Measurements from ENCODE around the gene GAK. TPM values are rescaled to one million over a fixed set of nuclear protein-coding genes. Genes with fewer than 3 reads are reported as not detected.

GAK gene
- polyA plus RNA-seq, 1 donor (not counting 4 experiments of a cell fraction or from before 2014, with no cell fraction given): 18.4 TPM

GRCh38 chr4:892780-893179 is 39.3 kb downstream of the GAK start:
- Histone ChIP-seq H3K36me3 (ENCODE audit: control insufficient read depth in 2 of 2, extremely low read depth in 1 of 2, insufficient read depth in 2 of 2, low read length in 2 of 2) (peaks cover 19 to 53% of the 10 kb centered on the region in 2 experiments), H3K9ac (ENCODE audit: control insufficient read depth, extremely low read depth, insufficient read depth, low read length) (no peak overlapping the region), H3K4me1 (ENCODE audit: control insufficient read depth, extremely low read depth, insufficient read depth, low read length) (no peaks in the 10 kb centered on the region), H3K9me3 (ENCODE audit: control insufficient read depth, low read depth, low read length) (no peaks in the 10 kb centered on the region), H2AFZ (ENCODE audit: control insufficient read depth, low read length) (no peak overlapping the region), H3K4me3 (ENCODE audit: control insufficient read depth in 2 of 3, extremely low read depth in 1 of 3, insufficient read depth in 2 of 3, low read depth in 1 of 3, low read length in 3 of 3) (no peak overlapping the region), H3K27me3 (ENCODE audit: control insufficient read depth, extremely low read depth, insufficient read depth, low read length) (no peaks in the 10 kb centered on the region), H3K9me1 (ENCODE audit: control insufficient read depth, extremely low read depth, insufficient read depth, low read length) (no peaks in the 10 kb centered on the region), H4K20me1 (ENCODE audit: control insufficient read depth, extremely low read depth, insufficient read depth, low read length) (no peaks in the 10 kb centered on the region), H3K4me2 (ENCODE audit: control insufficient read depth, extremely low read depth, insufficient read depth, low read depth, low read length) (no peak overlapping the region), H3K79me2 (ENCODE audit: control insufficient read depth, insufficient read depth, low read length) (no peaks in the 10 kb centered on the region), H3K27ac (ENCODE audit: control insufficient read depth, insufficient read depth, low read length) (no peak overlapping the region)
- dilution Hi-C loops (cut with MboI; ENCODE audit: extremely low pct_ligation_motif_present, low sequenced_read_pairs): no loop called here
- FAIRE-seq: no peak
- DNase-seq (ENCODE audit: low read depth, low spot score): no peak
- TF ChIP-seq CTCF (optimal IDR thresholded peaks at IDR 0.05 in 1 of 3, IDR thresholded peaks at IDR 0.05 in 1 of 3, conservative IDR thresholded peaks at IDR 0.05 in 1 of 3; ENCODE audit: extremely low read depth in 1 of 3, insufficient read depth in 2 of 3, low read length in 3 of 3) (no peak), EZH2 (IDR thresholded peaks at IDR 0.05; ENCODE audit: low read length) (no peak)

GRCh38 chr4:891747-892146 is 40.4 kb downstream of the GAK start:
- dilution Hi-C loops (cut with MboI; ENCODE audit: extremely low pct_ligation_motif_present, low sequenced_read_pairs): no loop called here
- DNase-seq (ENCODE audit: low read depth, low spot score): no peak
- no peak overlapping the region for H2AFZ ChIP-seq (ENCODE audit: control insufficient read depth, low read length)
- H3K9me3 ChIP-seq (ENCODE audit: control insufficient read depth, low read depth, low read length): no peaks in the 10 kb centered on the region
- H4K20me1 ChIP-seq (ENCODE audit: control insufficient read depth, extremely low read depth, insufficient read depth, low read length): no peaks in the 10 kb centered on the region
- no peak for TF ChIP-seq EZH2 (IDR thresholded peaks at IDR 0.05; ENCODE audit: low read length)
- TF ChIP-seq CTCF (optimal IDR thresholded peaks at IDR 0.05 in 1 of 3, IDR thresholded peaks at IDR 0.05 in 1 of 3, conservative IDR thresholded peaks at IDR 0.05 in 1 of 3; ENCODE audit: extremely low read depth in 1 of 3, insufficient read depth in 2 of 3, low read length in 3 of 3): no peak
- H3K4me3 ChIP-seq (ENCODE audit: control insufficient read depth in 2 of 3, extremely low read depth in 1 of 3, insufficient read depth in 2 of 3, low read depth in 1 of 3, low read length in 3 of 3): no peak overlapping the region
- FAIRE-seq: no peak
- H3K4me1 ChIP-seq (ENCODE audit: control insufficient read depth, extremely low read depth, insufficient read depth, low read length): no peaks in the 10 kb centered on the region
- peaks cover 19 to 55% of the 10 kb centered on the region in 2 experiments for H3K36me3 ChIP-seq (ENCODE audit: control insufficient read depth in 2 of 2, extremely low read depth in 1 of 2, insufficient read depth in 2 of 2, low read length in 2 of 2)
- no peaks in the 10 kb centered on the region for H3K27me3 ChIP-seq (ENCODE audit: control insufficient read depth, extremely low read depth, insufficient read depth, low read length)
- no peak overlapping the region for H3K4me2 ChIP-seq (ENCODE audit: control insufficient read depth, extremely low read depth, insufficient read depth, low read depth, low read length)
- no peak overlapping the region for H3K9ac ChIP-seq (ENCODE audit: control insufficient read depth, extremely low read depth, insufficient read depth, low read length)
- H3K9me1 ChIP-seq (ENCODE audit: control insufficient read depth, extremely low read depth, insufficient read depth, low read length): no peaks in the 10 kb centered on the region
- no peaks in the 10 kb centered on the region for H3K79me2 ChIP-seq (ENCODE audit: control insufficient read depth, insufficient read depth, low read length)
- no peak overlapping the region for H3K27ac ChIP-seq (ENCODE audit: control insufficient read depth, insufficient read depth, low read length)

All from keratinocyte (primary cell).